Ramos (cell line): ENCODE results near the gene GABRP.
"Not testable (repeated sequence)": the region's sequence is repeated elsewhere in the genome, so short reads cannot be mapped to it uniquely, and the experiment has no call there.

ENCODE experiments used
- in situ Hi-C: fragments of 300-500 bp; cut with MboI; formaldehyde crosslinking; loops from one replicate; pipeline ENCODE4 v1.14.3; 2022; ENCODE audit warnings: low sequenced_read_pairs; ENCODE audit not compliant: unreplicated experiment

GABRP gene

DNA sequence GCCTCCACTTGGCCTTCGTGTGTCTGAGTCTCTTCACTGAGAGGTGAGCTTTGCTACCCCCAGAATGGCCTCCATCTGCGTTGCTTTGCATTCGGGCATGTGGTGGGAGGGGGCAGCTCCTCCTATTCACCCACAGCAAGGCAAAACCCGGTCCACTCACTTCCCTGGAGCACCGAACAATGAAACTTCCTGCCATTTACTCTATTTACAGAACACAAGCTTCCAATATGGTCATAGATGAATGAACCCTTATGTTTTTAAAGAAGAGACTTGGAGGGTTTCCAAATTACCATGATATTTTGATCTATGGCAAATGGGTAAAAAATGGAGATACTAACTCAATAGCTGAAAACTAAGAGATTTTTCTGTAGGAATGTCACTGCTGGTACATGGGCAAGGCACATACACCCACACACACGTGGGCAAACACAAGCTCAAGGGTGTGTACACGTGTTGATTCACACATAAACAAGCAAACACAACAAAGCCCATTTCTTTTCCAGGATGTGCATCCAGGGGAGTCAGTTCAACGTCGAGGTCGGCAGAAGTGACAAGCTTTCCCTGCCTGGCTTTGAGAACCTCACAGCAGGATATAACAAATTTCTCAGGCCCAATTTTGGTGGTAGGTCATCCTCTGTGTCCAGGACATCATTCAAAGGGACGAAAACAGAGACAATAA, 5.2 kb downstream of the GABRP start:
- in situ Hi-C loops, result no loop called here

DNA sequence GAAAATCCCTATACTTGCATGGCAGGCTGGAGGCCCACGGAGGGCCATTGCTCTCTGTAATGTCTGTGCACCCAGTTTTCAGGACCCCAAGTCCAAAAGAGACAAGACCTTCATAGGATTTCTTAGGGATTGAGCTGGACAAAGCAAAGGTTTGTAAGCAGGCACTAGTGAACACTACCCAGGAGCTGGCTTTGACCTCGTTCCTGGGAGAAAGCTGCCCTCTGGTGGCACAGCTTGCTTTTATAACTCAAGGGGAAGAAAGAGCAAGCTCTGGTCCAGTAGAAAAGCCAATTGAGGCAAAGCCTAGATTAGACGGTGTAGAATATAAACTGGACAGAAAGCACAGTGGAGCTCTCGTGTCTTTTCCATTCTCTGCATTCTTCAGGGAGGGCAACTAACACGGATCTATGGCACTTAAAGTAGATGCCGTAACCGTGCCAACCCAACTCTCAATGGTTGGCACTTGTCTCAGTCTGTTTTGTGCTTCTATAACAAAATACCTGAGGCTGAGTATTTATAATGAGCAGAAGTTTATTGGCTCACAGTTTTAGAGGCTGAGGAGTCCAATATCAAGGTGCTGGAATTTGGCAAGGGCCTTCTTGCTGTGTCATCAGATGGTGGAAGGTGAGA, 7.9 kb downstream of the GABRP start:
- in situ Hi-C loops, result no loop called here

DNA sequence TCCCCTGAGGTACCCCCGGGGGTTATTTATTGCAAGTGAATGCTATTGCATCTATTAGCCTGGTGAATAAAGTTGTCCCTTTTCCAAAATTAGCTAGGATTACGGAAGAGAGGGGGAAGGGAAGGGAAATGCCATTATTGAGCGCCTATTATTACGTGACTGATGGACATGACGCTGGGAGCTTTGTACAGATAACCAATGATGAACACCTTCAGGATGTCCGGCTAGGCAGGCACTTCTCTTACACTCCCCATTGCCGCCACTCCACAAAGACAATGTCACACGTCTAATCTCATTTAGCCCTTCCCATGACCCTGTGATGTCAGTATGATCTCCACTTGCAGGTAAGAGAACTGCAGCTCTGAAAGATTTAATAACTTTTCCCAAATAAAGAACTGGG, 9.4 kb downstream of the GABRP start:
- in situ Hi-C loops, result no loop called here

DNA sequence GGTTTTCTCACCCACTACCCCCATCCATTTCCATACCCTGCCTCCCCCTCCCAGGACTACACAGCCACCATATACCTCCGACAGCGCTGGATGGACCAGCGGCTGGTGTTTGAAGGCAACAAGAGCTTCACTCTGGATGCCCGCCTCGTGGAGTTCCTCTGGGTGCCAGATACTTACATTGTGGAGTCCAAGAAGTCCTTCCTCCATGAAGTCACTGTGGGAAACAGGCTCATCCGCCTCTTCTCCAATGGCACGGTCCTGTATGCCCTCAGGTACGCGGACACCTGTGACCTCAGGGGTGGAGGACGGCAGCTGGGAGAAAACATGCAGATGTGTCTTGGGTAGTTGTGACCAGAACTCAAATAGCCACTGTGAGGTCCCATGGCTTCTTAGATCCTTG, 11.6 kb downstream of the GABRP start:
- in situ Hi-C loops, result no loop called here

DNA sequence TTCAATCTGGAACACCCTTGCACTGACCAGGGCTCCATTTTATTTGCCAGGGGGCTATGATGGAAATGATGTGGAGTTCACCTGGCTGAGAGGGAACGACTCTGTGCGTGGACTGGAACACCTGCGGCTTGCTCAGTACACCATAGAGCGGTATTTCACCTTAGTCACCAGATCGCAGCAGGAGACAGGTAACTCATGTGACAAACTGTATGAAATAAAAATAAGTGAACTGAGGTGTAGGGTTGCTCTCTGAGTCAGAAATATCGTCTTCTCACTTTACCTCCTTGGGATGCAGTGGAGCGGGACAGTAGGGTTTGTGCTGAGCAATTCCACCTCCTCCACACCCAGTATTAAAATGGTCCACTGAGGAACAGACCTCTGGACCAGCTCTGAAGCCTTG, 22.1 kb downstream of the GABRP start:
- in situ Hi-C loops, result no loop called here

GRCh38 chr5:170809551-170809950, 26.0 kb downstream of the GABRP start:
- in situ Hi-C loops, result no loop called here

- in situ Hi-C loops, result no loop called here
These were observed 28.2 kb downstream of the GABRP start for GRCh38 chr5:170811719-170812118.

DNA sequence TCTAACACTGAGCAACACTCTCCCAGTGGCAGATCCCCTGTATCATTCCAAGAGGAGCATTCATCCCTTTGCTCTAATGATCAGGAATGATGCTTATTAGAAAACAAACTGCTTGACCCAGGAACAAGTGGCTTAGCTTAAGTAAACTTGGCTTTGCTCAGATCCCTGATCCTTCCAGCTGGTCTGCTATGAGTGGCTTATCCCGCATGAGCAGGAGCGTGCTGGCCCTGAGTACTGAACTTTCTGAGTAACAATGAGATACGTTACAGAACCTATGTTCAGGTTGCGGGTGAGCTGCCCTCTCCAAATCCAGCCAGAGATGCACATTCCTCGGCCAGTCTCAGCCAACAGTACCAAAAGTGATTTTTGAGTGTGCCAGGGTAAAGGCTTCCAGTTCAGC, 29.7 kb downstream of the GABRP start:
- in situ Hi-C loops, result no loop called here

DNA sequence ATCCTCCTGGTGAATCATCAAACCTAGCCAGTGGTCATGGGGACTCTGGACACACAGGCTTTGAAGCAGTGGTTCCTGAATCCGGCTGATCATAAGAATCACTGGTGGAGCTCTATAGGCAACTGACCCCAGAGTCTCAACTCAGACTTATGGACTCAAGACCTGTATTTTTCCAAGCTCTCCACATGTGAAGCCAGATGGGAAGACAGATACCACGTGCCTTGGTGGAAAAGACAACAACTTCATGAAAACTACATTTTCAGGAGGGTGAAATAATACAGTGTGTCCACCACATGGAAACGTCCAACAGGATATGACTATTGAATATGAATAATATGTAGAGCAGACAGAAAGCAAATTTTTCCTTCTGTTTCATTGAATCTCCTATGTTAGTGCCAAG, 33.7 kb downstream of the GABRP start:
- in situ Hi-C loops, result no loop called here

DNA sequence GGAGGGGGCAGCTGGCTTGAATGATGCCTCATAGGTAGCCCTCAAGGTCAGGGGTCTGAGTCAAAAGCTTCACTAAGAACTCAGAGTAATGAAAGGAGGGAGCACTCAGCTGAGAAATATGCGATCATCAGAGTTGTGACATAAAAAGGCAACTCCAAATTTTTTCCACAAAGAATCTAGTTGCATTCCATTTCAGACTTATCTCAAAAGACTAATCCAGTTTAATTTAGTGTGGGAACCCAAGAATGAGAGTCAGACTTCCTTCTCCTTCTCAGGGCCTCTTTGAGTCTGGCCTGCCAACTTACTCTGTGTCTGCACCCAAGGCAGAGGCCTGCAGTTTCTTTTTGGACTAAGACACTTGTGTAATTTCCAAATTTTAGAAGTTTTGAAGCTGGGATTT, 34.7 kb downstream of the GABRP start:
- in situ Hi-C loops, result no loop called here

GRCh38 chr5:170819824-170820223, 36.3 kb downstream of the GABRP start:
- in situ Hi-C loops, result no loop called here

- in situ Hi-C loops, result no loop called here
These were observed 37.8 kb downstream of the GABRP start for GRCh38 chr5:170821257-170821800.

DNA sequence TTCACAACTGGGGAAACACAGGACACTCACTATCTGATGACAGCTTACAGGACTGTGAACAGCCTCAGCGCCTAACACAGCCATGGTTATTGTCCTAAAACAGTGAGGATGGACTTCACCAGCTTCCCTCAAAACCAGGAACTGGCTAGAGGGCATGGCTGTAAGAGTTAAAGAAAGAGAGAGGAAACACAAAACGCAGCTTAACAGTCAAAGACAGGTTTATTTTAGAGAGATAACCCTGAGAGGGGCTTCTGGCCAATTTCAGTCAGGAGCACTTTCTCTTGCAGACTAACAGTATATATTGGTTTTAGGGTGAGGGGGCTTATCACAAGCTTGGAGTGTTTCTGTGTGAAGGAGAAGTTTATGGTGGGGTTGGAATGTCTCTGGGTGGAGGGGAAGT, 42.6 kb downstream of the GABRP start:
- in situ Hi-C loops, result no loop called here

DNA sequence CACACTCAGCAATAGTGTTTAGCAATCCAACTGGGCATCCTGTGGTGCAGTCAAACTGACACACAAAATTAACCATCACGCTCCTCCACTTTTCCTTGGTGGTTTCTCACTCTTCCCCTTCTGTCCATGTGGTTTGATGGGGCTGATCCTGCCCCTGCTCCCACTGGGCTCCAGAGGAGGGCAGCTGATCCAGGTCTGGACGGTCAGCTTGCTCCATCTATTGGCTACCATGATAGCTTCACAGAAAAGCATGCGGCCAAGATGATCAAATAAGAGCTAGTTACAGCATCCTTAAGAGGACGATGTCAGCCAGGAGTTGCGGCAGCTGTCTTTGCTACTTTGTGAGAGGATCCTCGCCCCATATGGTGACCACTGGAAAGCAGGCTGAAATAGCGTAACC, 48.7 kb downstream of the GABRP start:
- in situ Hi-C loops, result no loop called here

DNA sequence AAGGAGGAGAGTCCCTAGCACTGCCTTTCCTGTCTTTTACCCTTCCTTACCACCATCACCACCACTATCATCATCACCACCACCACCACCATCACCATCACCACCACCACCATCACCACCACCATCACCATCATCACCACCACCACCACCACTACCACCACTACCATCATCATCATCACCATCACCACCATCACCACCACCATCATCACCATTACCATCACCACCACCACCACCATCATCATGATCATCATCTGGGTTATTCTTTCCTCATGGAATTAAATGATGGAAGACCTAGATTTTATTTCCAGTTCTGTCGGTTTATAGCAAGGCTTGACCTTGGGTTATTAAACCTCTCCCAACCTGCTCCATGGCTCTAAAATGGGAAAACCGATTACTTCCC, 50.5 kb downstream of the GABRP start:
- in situ Hi-C loops, result not testable (repeated sequence)

DNA sequence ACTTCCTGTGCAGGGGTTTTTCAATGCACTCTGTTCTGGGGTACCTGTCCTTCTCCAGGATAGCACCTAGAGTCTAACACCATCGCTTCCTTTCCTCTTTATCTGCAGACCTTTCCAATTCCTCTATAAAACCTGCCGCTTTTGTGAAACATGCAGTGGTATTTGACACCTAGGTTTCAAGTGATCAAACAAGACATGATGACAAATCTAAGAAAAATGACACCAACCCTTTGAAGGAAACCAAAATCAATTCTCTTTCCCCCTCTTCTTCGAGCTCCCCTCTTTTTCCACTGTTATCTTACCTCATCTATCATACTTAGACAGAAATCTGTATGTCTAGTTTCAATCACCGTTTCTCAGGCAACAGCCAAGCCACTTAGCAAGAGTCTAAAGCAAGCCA, 52.7 kb downstream of the GABRP start:
- in situ Hi-C loops, result no loop called here

DNA sequence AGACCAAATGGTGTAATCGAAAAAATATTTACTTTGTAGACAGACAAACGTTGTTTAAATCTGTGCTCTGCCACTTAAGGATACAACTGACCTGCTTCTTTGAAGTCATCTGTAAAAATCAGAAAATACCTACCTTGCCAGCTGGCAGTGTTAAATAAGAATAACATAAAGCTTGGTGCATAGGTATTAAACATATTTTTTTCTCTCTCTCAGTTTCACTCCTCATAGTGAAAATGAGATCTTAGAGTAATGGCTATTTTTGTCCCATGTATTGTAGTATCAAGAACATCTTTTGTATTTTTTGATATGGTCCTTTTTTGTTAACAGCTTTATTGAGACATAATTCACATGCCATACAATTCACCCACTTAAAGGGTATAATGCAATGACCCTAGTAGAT, 60.3 kb downstream of the GABRP start:
- in situ Hi-C loops, result no loop called here

- in situ Hi-C loops, result no loop called here
These were observed 61.1 kb downstream of the GABRP start for GRCh38 chr5:170844651-170845050.

DNA sequence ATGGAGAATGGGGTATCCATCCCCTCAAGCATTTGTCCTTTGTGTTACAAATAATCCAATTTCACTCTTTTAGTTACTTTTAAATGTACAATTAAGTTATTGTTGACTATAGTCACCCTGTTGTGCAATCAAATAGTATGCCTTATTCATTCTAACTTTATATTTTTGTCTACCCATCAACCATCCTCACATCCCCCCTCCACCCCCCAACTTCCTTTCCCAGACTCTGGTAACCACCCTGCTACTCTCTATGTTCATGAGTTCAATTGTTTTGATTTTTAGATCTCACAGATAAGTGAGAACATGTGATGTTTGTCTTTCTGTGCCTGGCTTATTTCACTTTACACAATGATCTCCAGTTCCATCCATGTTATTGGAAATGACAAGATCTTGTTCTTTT, 62.9 kb downstream of the GABRP start:
- in situ Hi-C loops, result no loop called here

DNA sequence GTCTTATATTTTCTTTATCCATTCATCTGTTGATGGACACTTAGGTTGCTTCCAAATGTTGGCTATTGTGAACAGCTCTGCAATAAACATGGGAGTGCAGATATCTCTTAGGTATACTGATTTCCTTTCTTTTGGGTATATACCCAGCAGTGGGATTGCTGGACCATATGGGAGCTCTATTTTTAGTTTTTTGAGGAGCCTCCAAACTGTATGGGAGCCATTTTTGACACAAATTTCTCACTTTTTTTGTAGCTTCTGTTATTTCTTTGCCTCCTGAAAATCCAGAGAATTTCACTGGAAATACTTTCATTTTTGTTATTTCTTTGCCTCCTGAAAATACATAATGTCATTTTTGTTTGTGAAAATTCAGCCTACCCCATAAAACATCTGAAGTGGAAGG, 63.3 kb downstream of the GABRP start:
- in situ Hi-C loops, result no loop called here

DNA sequence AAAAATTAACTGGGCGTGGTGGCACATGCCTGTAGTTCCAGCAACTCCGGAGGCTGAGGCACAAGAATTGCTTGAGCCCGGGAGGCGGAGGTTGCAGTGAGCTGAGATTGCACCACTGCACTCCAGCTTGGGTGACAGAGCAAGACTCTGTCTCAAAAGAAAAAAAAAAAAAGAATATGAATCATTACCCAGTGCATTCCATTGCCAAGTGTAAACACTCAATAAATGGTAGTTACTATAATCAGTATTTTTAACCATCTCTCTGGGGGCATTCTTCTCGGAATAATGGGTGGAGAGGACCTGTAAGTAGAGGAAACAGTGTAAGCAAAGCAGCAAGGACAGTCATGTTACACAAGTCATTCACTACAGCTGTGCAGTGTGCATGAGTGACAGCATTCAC, 64.5 kb downstream of the GABRP start:
- in situ Hi-C loops, result no loop called here

DNA sequence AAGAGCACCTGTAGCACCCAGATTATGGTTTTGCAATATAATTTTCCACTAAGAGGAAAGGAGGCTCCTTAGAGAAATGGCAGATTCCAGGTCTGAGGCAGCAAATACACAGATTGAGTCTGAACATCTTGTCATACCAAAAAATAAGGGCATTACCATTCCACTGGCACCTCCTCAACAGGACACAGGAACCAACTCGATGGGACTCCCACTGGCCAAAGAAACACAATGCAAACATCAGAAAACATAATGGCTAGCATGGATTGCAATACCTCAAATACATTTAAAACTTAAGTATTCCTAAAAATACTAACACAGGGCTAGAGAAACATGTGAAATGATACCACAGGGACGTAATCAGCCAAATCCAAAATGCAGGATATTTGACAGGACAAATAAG, 65.8 kb downstream of the GABRP start:
- in situ Hi-C loops, result no loop called here
